K562 (cell line): ENCODE data around the gene RNF26. TPM values are rescaled to one million over a fixed set of nuclear protein-coding genes. Genes with fewer than 3 reads are reported as not detected.

Source experiments
- ATAC-seq: fragments of 200-7000 bp; cut with Tn5 transposase; 3 replicates; pipeline ENCODE4 v1.9.1; 2020; ENCODE audit warnings: moderate library complexity
- BruUV-seq: library from RNA; stranded (reverse); fragments of 400-500 nt; replicated peaks from 2 replicates; lab custom pipeline; 2021; lab: Mats Ljungman, UMichigan
- CTCF ChIA-PET: fragments of 300-600 bp; formaldehyde crosslinking; extraction: SDS; loops from one replicate; lab custom pipeline; 2021; ENCODE audit warnings: low intra/inter-chr PET ratio; lab: Yijun Ruan, JAX
- POLR2A ChIA-PET: fragments of 300-600, 350-650 bp; sonication (Branson Sonifier 250); formaldehyde crosslinking; extraction: SDS; loops from one replicate; lab custom pipeline; 2021; ENCODE audit warnings: antibody characterized with exemption, inconsistent platforms; lab: Yijun Ruan, JAX
- DNase-seq, 4 experiments: peaks; one replicate each; pipeline versions ENCODE4 v3.0.0 to v3.0.0-alpha.2; 2011 to 2018; ENCODE audit warnings: low spot score in 3 of 4, mixed read lengths in 3 of 4; ENCODE audit errors: extremely low read depth in 1 of 4
- FAIRE-seq: peaks from 2 replicates; lab custom pipeline; 2011; peaks lifted over from hg19 to GRCh38; lab: Jason Lieb, UNC
- H2AFZ ChIP-seq: 2 replicates; pipeline ENCODE4 v1.6.0; 2011; ENCODE audit warnings: low read depth, low read length, control low read depth, inconsistent platforms
- H3K27ac ChIP-seq: fragments of 200-600 bp; 3 replicates; pipeline ENCODE4 v1.8.0; 2011; ENCODE audit warnings: low read depth, mild to moderate bottlenecking, control low read depth, inconsistent platforms, low read length, moderate library complexity, mixed read lengths; ENCODE audit errors: extremely low read depth
- H3K27me3 ChIP-seq, 2 experiments: fragments of 300-600 bp in 1 of 2; 2 replicates in 1 of 2; 3 replicates in 1 of 2; pipeline versions ENCODE4 v1.6.0 to v1.8.0; 2011; ENCODE audit warnings: inconsistent platforms in 2 of 2, low read length in 2 of 2, mild to moderate bottlenecking in 1 of 2, mixed read lengths in 1 of 2, moderate library complexity in 1 of 2; ENCODE audit not compliant: control insufficient read depth in 2 of 2, insufficient read depth in 2 of 2
- H3K36me3 ChIP-seq: fragments of 300-600 bp; 3 replicates; pipeline ENCODE4 v1.8.0; 2011; ENCODE audit warnings: mild to moderate bottlenecking, low read length, inconsistent platforms; ENCODE audit not compliant: control insufficient read depth, insufficient read depth
- H3K4me1 ChIP-seq, 2 experiments: fragments of 200-600 bp in 1 of 2; replicated peaks in 1 of 2; 2 replicates in 1 of 2; 3 replicates in 1 of 2; pipeline versions ENCODE4 v1.5.1 to v1.8.0; 2011; ENCODE audit warnings: inconsistent platforms in 2 of 2, low read length in 2 of 2, mild to moderate bottlenecking in 1 of 2, mixed read lengths in 1 of 2, moderate library complexity in 1 of 2; ENCODE audit not compliant: control insufficient read depth in 2 of 2, insufficient read depth in 2 of 2
- H3K4me2 ChIP-seq: 2 replicates; pipeline ENCODE4 v1.6.1; 2011; ENCODE audit warnings: low read length, control low read depth, inconsistent platforms, mixed read lengths; ENCODE audit not compliant: insufficient read depth
- H3K4me3 ChIP-seq: fragments of 200-600 bp; sonication (generic), shearing (Covaris generic); 2 replicates; pipeline ENCODE4 v1.5.1; 2016; ENCODE audit warnings: control low read depth, inconsistent platforms
- H3K79me2 ChIP-seq: fragments of 200-600 bp; 3 replicates; pipeline ENCODE4 v1.8.0; 2011; ENCODE audit warnings: low read length, inconsistent platforms; ENCODE audit not compliant: control insufficient read depth, insufficient read depth
- H3K9ac ChIP-seq, 2 experiments: 2 replicates each; pipeline versions ENCODE4 v1.6.0 to v1.6.1; 2011; ENCODE audit warnings: low read depth in 2 of 2, low read length in 2 of 2, control low read depth in 1 of 2, inconsistent platforms in 1 of 2, mild to moderate bottlenecking in 1 of 2, mixed read lengths in 1 of 2; ENCODE audit not compliant: insufficient read depth in 1 of 2
- H3K9me1 ChIP-seq: one replicate; pipeline ENCODE4 v1.6.0; 2011; ENCODE audit warnings: inconsistent platforms, mild to moderate bottlenecking, low read length, moderate library complexity; ENCODE audit not compliant: control insufficient read depth, insufficient read depth
- H3K9me3 ChIP-seq: replicated peaks from 2 replicates; pipeline ENCODE4 v1.5.1; 2011; ENCODE audit warnings: low read depth, low read length, inconsistent platforms; ENCODE audit not compliant: control insufficient read depth, insufficient read depth
- H4K20me1 ChIP-seq: replicated peaks from 2 replicates; pipeline ENCODE4 v1.6.1; 2011; ENCODE audit warnings: low read length, inconsistent platforms, mixed read lengths; ENCODE audit not compliant: control insufficient read depth, insufficient read depth
- CEBPG ChIP-seq, 3 experiments: fragments of 200-800 bp in 1 of 3; sonication (Bioruptor generic) in 1 of 3; sonication (generic) in 1 of 3; formaldehyde crosslinking in 1 of 3; IDR thresholded peaks in 2 of 3; conservative IDR thresholded peaks in 1 of 3; 2 replicates each; pipeline versions ENCODE4 v1.6.1 to v1.8.0; 2016 to 2022; ENCODE audit warnings: missing compliant biosample characterization in 2 of 3, missing genetic modification characterization in 2 of 3, mild to moderate bottlenecking in 1 of 3, missing genetic modification reagents in 1 of 3
- CREB1 ChIP-seq, 2 experiments: sonication (generic) in 1 of 2; formaldehyde crosslinking in 1 of 2; IDR thresholded peaks; 2 replicates each; pipeline versions ENCODE4 v1.6.1 to v1.8.0; 2012 to 2022; ENCODE audit warnings: inconsistent platforms in 1 of 2, mild to moderate bottlenecking in 1 of 2, missing genetic modification reagents in 1 of 2, moderate library complexity in 1 of 2
- HCFC1 ChIP-seq: IDR thresholded peaks from 2 replicates; pipeline ENCODE4 v1.6.1; 2012; ENCODE audit warnings: low read depth, low read length, improper control_type of control experiment
- HDGF ChIP-seq: fragments of 450-650 bp; IDR thresholded peaks from 2 replicates; pipeline ENCODE4 v1.6.1; 2016
- HSF4 ChIP-seq: fragments of 250-450 bp; sonication (Bioruptor Pico); IDR thresholded peaks from 2 replicates; pipeline ENCODE4 v2.1.2; 2022; ENCODE audit warnings: mild to moderate bottlenecking, moderate library complexity, borderline replicate concordance
- MTA2 ChIP-seq: fragments of 450-650 bp; IDR thresholded peaks from 2 replicates; pipeline ENCODE4 v1.6.1; 2016; ENCODE audit warnings: low read depth
- NELFE ChIP-seq: IDR thresholded peaks from 2 replicates; pipeline ENCODE4 v1.6.1; 2011; ENCODE audit warnings: mild to moderate bottlenecking; ENCODE audit not compliant: insufficient read depth, insufficient read length
- SIN3A ChIP-seq, 2 experiments: fragments of 150-350 bp in 1 of 2; IDR thresholded peaks; 2 replicates each; pipeline ENCODE4 v1.6.1; 2011 to 2016; ENCODE audit warnings: borderline replicate concordance in 2 of 2, low read depth in 2 of 2, low read length in 2 of 2, mild to moderate bottlenecking in 2 of 2, moderate library complexity in 2 of 2; ENCODE audit not compliant: control insufficient read depth in 1 of 2
- SMAD1 ChIP-seq: fragments of 150-350 bp; IDR thresholded peaks from 2 replicates; pipeline ENCODE4 v1.6.1; 2014; ENCODE audit warnings: low read length, low read depth; ENCODE audit not compliant: partially characterized antibody
- SP2 ChIP-seq: IDR thresholded peaks from 2 replicates; pipeline ENCODE4 v1.6.1; 2011; ENCODE audit warnings: mild to moderate bottlenecking, low read depth, low read length, moderate library complexity; ENCODE audit not compliant: poor library complexity, severe bottlenecking; ENCODE audit errors: extremely low read depth
- U2AF1 ChIP-seq: fragments of 200-400 bp; formaldehyde crosslinking; optimal IDR thresholded peaks from 2 replicates; pipeline ENCODE3; 2017; ENCODE audit warnings: mild to moderate bottlenecking, low read depth, low read length, moderate library complexity
- ZKSCAN3 ChIP-seq: fragments of 250-450 bp; sonication (Bioruptor Pico); IDR thresholded peaks from 2 replicates; pipeline ENCODE4 v1.4.0; 2020
- ZKSCAN8 ChIP-seq: fragments of 200-800 bp; sonication (Bioruptor generic); IDR thresholded peaks from 2 replicates; pipeline ENCODE4 v1.6.1; 2016; ENCODE audit warnings: missing genetic modification characterization, missing compliant biosample characterization
- ZNF282 ChIP-seq: sonication (generic); formaldehyde crosslinking; IDR thresholded peaks from 2 replicates; pipeline ENCODE4 v1.8.1; 2023; ENCODE audit warnings: missing genetic modification reagents
- ZNF431 ChIP-seq: sonication (generic); formaldehyde crosslinking; IDR thresholded peaks from 2 replicates; pipeline ENCODE4 v1.8.0; 2022; ENCODE audit warnings: mild to moderate bottlenecking, missing genetic modification reagents
- ZNF644 ChIP-seq: fragments of 200-800 bp; sonication (Bioruptor generic); IDR thresholded peaks from 2 replicates; pipeline ENCODE4 v1.6.1; 2016; ENCODE audit warnings: low read depth, missing genetic modification characterization, missing compliant biosample characterization
- WGBS: fragments of 100-300 bp; shearing (Covaris generic); methylation state at CpG from one replicate; pipeline ENCODE4 v1.1.6; 2016; ENCODE audit warnings: low coverage, mixed read lengths; ENCODE audit not compliant: insufficient coverage; ENCODE audit errors: missing lambda C conversion rate; 5-methylcytosine and 5-hydroxymethylcytosine counted together
- in situ Hi-C: fragments of 300-500 bp; cut with MboI; formaldehyde crosslinking; loops from 4 replicates; pipeline ENCODE4 v1.15.0; 2018; ENCODE audit warnings: inconsistent platforms, mixed read lengths
- intact Hi-C: fragments of 100-400 bp; cut with micrococcal nuclease; formaldehyde crosslinking; loops from 2 replicates; pipeline ENCODE4 v1.14.2; 2022
- polyA plus RNA-seq, 8 experiments: library from polyadenylated mRNA; depleted of rRNA in 4 of 8; stranded (reverse) in 5 of 8; unstranded in 3 of 8; fragments of >200 nt; fragmentation: Nextera tagmentation in 2 of 8; fragmentation: Illumina TruSeq in 1 of 8; extraction: Ambion mirVana in 2 of 8; extraction: Trizol in 1 of 8; gene quantifications; 2 replicates each; pipeline versions ENCODE4 v1.2.1 to v1.2.3, GENCODE V29; 2011 to 2014; ENCODE audit warnings: inconsistent platforms in 1 of 8, missing spikeins in 1 of 8
- total RNA-seq, 7 experiments: library from RNA; depleted of rRNA in 6 of 7; stranded (reverse); fragments of >200 nt in 6 of 7; fragmentation: Illumina TruSeq in 2 of 7; extraction: Trizol in 2 of 7; gene quantifications; 2 replicates each; pipeline versions ENCODE4 v1.2.1 to v1.2.3, GENCODE V29; 2011 to 2021; ENCODE audit warnings: low replicate concordance in 1 of 7
- TF ChIP-seq, protein P1 (sequence below): IDR thresholded peaks from 2 replicates; pipeline ENCODE4 v1.6.1; 2014; ENCODE audit warnings: antibody characterized with exemption

RNF26 gene
- total and polyA plus RNA-seq, 9 of the 15 experiments (the other 6 are each of a cell fraction or from before 2014, with no cell fraction given) = 5.3 to 53.6 (median 12.7) TPM

DNA sequence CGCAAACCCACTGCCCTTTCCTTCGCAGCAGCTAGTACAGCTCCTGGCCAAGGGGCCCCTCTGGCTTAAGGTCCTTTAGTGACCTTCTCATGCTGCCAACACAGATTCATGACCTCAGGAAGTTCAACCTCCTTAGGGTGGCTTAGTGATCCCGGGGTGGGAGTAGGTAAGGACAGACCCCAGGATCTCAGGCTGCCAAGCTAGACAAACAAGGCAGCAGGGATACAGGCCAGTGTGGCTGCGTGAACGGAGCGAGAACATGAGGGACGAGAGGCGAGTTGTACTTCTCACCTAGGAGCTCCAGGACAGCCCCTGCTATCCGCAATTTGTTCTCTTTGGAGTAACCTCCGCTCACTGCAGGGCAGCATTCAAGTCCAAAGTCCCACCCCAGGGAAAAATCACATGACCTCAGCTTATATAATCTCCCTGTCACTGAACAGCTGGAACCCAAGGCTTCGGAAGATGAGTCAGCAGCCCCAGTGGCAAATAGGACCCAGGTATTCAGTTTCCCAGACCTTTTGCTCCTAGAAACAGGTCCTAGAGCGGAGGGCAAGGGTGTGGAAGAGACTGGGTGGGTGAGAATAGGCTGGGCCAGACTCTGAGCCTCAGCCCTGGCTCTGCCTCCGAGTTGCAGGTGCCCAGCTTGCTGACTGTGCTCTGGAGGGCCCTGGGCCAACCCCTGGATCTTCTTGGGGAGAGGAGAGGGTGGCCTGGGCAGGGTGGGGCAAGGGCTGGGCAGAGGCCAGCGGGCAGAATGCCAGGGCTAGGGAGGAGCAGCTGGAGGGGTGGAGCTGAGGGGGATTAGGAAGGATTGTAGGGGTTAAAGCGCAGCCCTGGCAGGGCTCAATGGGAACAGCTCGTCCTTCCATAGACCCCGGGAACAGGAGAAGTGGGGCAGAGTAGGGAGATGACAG is 34.1 kb downstream of the RNF26 start (continued):
- TF ChIP-seq HSF4 (CRISPR knock-in tag) = no peak
- TF ChIP-seq SMAD1 = peak; percentile 54
- peak; percentile 38; the same call in 1 of the 2 replicates for TF ChIP-seq MTA2
- TF ChIP-seq, protein P1, sequence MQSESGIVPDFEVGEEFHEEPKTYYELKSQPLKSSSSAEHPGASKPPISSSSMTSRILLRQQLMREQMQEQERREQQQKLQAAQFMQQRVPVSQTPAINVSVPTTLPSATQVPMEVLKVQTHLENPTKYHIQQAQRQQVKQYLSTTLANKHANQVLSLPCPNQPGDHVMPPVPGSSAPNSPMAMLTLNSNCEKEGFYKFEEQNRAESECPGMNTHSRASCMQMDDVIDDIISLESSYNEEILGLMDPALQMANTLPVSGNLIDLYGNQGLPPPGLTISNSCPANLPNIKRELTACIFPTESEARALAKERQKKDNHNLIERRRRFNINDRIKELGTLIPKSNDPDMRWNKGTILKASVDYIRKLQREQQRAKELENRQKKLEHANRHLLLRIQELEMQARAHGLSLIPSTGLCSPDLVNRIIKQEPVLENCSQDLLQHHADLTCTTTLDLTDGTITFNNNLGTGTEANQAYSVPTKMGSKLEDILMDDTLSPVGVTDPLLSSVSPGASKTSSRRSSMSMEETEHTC = peak; percentile 40; the same call in 1 of the 2 replicates
- peak; percentile 51; the same call in 1 of the 2 replicates for TF ChIP-seq HDGF

DNA sequence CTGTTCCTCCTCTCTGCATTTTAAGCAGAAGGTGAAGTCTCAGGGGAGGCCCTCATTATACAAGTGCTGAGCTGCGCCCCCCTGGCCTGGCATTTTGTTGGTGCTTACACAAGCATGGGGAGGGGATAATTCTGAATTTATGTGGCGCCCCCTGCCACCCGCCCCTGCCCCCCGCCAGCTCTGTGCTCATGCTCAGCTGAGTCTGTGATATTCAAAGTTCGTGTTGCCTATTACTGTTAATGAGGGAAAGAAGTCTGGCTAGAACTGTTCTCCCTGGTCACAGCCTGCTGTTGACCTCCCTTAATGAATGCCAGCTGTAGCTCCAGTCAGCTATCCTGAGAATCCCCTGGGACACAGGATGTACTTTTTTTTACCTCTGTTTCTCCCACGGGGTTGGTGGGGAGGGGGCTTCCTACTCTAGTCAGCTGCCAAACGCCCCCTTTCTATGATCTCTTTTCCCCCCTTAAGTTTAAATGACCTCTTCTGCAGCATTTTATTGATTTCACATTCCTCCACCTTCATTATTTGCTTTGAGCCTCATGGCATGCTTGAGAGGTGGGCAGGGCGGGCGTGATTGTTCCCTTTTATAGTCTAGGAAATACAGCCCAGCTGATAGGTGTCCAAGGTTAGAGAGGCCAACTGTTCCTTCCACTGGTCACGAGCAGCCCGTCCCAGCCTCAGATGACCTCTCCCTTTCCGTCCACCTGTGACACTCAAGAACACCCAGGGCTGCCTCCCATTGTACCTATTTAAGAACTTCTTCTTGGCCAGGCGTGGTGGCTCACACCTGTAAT is 35.0 kb downstream of the RNF26 start:
- H3K9ac ChIP-seq = peak overlapping the region; percentile 31 to 41; a peak in 1 of 4 replicates
- FAIRE-seq (no peak), ATAC-seq (no peak), DNase-seq (no peak)
- BruUV-seq = no TSS peak
- no peaks in the 10 kb centered on the region for H3K9me3 ChIP-seq
- H3K4me2 ChIP-seq = peak overlapping the region; percentile 68; the same call in 1 of the 2 replicates
- H2AFZ ChIP-seq = no peak overlapping the region
- peaks cover 55 to 61% of the 10 kb centered on the region in 2 experiments for H3K4me1 ChIP-seq
- ChIA-PET POLR2A (interaction anchor here (0.9 to 2.8 kb wide), 5 partner anchors 9 to 31 kb away, joined by 3 to 34 read pairs (median 3); partner anchors contain the start of gene USP2), CTCF (no interaction called here)
- WGBS = 80% methylated on average over 13 of the region's 13 CpGs
- H3K9me1 ChIP-seq = no peaks in the 10 kb centered on the region
- peaks cover 5% of the 10 kb centered on the region; the same call in 1 of the 3 replicates for H3K79me2 ChIP-seq
- H4K20me1 ChIP-seq = 0 out of 2 replicates have a peak, but pooled peaks cover 1% of the 10 kb centered on the region
- in situ Hi-C loops (no loop called here), intact Hi-C loops (no loop called here)
- no peak overlapping the region for H3K4me3 ChIP-seq
- no peak overlapping the region for H3K27ac ChIP-seq
- H3K36me3 ChIP-seq = peaks cover 18% of the 10 kb centered on the region; the same call in 1 of the 3 replicates
- H3K27me3 ChIP-seq = no peaks in the 10 kb centered on the region
- TF ChIP-seq ZNF431 (CRISPR knock-in tag) (no peak), CREB1 (IDR thresholded peaks at IDR 0.05) (no peak), CREB1 (CRISPR knock-in tag; IDR thresholded peaks at IDR 0.05) (no peak), SP2 (no peak), U2AF1 (no peak), HCFC1 (no peak), CEBPG (CRISPR knock-in tag; IDR thresholded peaks at IDR 0.05) (no peak), CEBPG (tag; conservative IDR thresholded peaks at IDR 0.05 in 1 of 2, IDR thresholded peaks at IDR 0.05 in 1 of 2) (no peak), ZKSCAN8 (CRISPR knock-in tag) (no peak), NELFE (no peak), ZNF644 (tag) (no peak), ZKSCAN3 (no peak), ZNF282 (CRISPR knock-in tag) (no peak), SIN3A (IDR thresholded peaks at IDR 0.05; ENCODE audit: borderline replicate concordance in 2 of 2, control insufficient read depth in 1 of 2, low read depth in 2 of 2, low read length in 2 of 2) (no peak)
